Cardiac septum (tissue), 1 donor: Measurements from ENCODE around the gene DLGAP4. TPM values are rescaled to one million over a fixed set of nuclear protein-coding genes. Genes with fewer than 3 reads are reported as not detected.

Experiments
- DNase-seq: peaks from one replicate; pipeline ENCODE4 v3.0.0-alpha.2; 2020; ENCODE audit warnings: low spot score
- intact Hi-C: fragments of 100-400 bp; cut with DNase I; formaldehyde crosslinking; loops from one replicate; pipeline ENCODE4 v1.14.0; 2022
- long read RNA-seq: library from polyadenylated mRNA; unstranded; transcript quantifications from one replicate; pipeline ENCODE4 v2.0.0, GENCODE V29; 2021
- total RNA-seq: library from RNA; stranded (reverse); fragmentation: NEBNext Ultra II Directional; extraction: Animal tissue kit (Norgen Biotek cat#: 25700); gene quantifications from one replicate; pipeline ENCODE4 v1.2.1, GENCODE V29; 2021
- donor health status: DM: no; HTN: no; CAD: no.

The DLGAP4 gene, protein sequence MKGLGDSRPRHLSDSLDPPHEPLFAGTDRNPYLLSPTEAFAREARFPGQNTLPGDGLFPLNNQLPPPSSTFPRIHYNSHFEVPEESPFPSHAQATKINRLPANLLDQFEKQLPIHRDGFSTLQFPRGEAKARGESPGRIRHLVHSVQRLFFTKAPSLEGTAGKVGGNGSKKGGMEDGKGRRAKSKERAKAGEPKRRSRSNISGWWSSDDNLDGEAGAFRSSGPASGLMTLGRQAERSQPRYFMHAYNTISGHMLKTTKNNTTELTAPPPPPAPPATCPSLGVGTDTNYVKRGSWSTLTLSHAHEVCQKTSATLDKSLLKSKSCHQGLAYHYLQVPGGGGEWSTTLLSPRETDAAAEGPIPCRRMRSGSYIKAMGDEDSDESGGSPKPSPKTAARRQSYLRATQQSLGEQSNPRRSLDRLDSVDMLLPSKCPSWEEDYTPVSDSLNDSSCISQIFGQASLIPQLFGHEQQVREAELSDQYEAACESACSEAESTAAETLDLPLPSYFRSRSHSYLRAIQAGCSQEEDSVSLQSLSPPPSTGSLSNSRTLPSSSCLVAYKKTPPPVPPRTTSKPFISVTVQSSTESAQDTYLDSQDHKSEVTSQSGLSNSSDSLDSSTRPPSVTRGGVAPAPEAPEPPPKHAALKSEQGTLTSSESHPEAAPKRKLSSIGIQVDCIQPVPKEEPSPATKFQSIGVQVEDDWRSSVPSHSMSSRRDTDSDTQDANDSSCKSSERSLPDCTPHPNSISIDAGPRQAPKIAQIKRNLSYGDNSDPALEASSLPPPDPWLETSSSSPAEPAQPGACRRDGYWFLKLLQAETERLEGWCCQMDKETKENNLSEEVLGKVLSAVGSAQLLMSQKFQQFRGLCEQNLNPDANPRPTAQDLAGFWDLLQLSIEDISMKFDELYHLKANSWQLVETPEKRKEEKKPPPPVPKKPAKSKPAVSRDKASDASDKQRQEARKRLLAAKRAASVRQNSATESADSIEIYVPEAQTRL
- 95.2 TPM for total RNA-seq
- long read RNA-seq, transcript DLGAP4-206 (7 exons, 3,110 nt) = major isoform, 6 of 82 reads
- long read RNA-seq, partial matches to known transcripts = 16 of 82 reads
- long read RNA-seq, other reads (novel, unspliced or antisense) = 56 of 82 reads

DNA sequence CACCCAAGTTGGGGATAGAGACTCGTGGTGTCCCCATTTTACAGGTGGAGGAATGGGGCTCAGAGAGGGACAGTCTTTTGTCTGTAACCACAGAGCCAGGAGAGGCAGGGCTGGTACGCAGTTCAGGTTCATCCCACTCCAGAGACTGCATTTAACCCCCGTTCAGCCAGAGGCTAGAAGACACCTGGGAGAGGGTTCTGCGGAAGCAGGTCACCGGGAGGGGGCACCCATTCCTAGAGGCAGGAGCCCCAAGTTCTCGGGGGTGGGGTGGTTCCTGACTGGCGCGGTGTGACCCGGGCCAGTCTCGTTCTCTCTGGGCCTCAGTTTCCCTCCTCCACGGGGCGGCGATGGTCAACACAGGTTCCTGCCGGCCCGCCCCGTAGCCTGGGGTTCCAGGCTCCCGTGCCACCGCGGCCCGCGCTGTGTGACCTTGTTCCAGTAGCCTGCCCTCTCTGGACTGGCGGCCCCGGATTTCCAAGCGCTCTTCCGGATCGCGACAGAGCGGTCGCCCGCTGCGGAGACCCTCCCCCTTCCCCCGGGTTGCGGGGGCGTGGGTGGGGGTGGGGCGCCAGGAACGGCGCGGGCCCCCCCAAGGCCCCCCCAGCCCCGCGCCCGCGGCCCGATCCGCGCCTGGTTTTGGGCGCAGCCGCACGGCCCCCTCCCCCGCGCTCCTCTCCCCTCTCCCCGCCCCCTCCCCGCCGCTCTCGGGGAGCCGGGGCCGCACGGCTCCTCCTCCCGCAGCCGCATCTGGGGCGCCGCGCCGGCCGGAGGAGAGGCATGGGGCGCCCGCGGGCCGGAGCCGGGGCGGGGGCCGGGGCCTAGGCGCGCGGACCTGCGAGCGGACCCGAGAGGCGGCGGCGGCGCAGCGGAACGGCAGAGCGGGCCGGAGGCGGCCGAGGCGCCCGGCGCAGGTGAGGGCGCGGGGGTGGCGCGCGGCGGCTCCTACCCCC lies at the start of gene DLGAP4:
DLGAP4 (plus strand) TSS at position 738 of the 950 bp plus-strand sequence. CDS start 125,379 bp downstream, outside the sequence.
- intact Hi-C loops = no loop called here
- DNase-seq = no peak

DNA sequence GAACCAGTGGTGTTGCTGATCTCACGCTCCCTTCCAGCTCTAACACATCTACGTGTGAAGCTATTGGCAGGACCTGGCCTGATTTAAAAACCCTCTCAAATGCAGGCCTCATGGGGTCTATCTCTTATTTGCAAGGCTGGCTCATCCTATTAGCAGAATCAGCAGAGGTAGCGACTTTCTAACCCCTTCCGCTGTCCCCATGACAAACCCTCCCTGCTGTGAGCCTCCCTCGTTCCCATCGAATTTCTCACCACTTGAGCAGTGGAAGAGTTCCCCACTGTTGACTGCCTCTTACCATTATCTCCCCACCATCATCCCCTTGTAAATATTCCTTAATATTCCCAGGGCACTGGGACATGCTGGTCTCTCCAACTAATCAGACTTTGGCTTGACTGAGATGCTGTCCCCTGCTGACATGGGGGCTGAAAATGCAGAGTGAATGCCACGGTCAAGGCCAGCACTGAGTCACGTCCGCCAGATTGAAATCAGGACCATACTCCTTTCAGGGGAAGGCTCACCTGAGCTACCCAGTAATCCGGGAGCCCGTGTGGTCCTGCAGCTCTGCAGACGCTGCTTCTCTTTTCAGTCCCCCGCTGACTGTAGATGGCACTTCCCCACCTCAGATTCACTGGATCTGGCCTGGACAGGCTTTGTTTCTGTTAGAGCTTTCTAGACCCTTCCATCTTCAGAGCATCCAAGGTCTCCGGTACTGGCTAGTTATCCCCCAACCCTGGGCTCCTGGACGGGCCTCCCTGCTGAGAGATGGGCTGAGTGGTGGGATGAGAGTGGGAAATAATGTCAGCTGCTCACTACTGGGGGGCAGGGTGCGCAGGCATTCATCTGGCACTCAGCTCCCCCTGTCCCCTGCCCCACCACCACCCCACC lies 46.7 kb upstream of the DLGAP4 start:
- intact Hi-C loops = no loop called here
- DNase-seq = no peak

DNA sequence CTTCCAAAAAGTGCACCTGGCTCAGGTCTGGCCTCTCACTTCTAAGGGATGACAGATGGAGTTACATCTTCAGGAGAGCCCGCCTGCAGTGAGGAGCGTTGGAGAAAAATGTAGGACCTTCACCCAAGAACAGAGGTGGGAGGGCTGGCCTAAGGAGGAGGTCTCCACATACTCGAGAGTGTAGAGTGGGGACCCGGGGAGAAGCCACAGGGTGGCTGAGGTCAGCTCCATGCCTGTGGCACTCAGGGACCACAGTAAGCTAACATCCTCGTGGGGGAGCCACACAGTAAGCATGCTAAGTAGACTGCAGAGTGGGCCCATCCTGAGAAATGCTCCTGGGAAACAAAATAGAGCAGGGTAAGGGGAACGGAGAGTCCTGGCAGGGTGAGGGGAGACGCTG lies 45.8 kb upstream of the DLGAP4 start:
- intact Hi-C loops = no loop called here
- no peak for DNase-seq

DNA sequence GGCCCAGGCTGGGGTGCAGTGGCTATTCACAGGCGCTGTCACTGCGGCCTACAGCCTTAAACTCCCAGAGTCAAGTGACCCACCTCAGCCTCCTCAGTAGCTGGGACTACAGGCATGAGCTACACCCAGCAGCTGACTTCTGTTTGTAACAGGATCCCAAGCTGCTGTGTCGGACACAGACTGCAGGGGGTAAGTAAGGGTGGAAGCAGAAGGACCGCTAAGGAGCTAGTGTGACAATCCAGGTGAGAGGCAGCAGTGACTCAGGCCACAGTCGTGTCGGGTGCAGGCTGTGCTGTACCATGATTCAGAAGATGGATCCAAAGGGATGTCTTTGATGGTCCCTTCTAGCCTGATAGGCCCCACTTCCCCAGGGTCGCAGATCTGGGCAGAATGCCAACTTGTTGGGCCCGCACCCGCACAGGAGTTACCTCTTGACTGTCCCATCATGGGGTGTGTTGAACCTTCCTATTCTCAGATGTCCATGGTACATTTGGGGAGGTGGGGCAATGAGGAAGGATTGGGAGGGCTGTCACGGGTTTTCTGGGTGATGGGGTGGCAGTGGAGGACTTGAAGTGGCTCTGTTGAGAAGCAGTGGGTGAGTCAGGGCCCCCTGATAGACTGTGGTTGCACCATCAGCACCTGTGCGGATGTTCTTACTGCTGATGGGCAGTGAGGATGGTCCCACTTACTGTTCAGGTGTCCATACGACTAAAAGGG lies 44.6 kb upstream of the DLGAP4 start:
- intact Hi-C loops = no loop called here
- no peak for DNase-seq

DNA sequence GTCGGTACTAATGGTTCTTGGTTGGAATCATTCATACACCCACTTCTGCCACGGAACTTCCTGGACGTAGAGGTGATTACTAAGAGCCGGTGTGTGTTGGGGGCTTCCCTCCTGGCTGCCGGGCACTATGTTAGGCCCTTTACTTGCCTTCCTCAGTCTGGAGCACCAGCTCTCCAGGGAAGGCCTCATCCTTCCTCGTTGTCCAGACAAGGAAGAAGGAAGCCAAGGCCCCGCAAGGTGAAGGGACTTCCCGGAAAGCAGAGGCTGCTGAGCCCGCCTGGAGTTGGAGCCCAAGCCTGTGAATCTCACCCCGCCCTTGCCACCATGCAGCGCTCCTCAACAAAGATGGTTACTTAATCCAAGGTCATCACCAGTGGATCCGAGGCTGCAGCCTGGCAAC lies 43.7 kb upstream of the DLGAP4 start:
- no peak for DNase-seq
- intact Hi-C loops = no loop called here

DNA sequence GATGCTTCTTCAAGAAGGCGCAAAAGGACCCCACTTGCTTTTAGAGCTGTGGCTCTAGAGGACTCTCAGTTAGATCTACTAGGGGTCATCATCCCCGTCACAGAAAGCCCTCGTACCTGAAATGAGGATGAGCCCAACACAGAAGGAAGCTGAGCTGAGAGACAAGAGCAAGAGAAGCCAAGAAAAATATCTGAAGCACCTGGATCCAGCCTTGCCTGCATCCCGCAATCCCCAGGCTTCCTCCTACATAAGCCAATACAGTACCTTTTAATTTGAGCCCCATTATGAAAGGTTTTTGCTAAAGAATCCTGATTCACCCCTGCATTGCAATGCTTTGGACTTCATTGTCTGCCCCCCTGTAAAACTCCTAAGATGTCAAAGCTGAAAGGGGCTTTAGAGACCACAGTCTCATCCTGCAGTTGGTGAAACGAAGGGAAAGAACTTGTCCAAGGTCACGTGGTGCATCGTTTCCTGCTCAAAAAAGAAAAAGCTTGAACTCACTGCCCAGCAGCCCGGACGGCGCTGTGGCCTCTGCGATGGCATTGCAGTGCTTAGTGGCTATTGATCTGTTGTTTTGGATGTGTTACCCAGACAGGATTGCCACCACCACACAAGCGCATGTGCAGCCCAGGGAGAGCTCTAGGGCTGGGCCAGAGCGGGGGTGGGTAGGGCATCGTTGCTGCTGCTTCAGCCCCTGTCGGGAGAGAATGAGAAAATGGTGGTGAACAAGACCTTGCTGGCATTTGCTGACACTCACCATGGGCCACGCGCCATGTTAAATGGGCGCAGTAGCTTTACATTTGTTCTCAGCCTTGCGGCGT lies 41.5 kb upstream of the DLGAP4 start:
- DNase-seq = no peak
- intact Hi-C loops = no loop called here

DNA sequence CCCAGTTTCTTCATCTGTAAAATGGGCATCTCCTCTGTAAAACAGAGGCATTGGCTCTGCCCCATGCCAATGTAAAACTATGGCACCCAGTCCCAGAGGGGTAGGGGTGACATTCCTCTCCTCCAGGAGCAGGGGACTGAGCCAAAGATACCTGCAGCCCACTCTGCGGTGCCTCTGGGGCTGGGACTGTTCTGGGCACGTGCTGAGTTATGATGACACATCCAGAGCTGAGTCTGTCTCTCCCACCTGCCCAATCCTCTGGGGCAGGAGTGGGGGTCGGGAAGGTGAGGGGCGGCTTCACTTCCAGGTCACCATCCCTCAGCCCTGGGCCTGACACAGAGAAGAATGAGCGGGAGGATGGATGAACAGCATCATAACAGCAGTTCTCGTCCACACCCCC lies 40.0 kb upstream of the DLGAP4 start:
- DNase-seq = no peak
- intact Hi-C loops = no loop called here

DNA sequence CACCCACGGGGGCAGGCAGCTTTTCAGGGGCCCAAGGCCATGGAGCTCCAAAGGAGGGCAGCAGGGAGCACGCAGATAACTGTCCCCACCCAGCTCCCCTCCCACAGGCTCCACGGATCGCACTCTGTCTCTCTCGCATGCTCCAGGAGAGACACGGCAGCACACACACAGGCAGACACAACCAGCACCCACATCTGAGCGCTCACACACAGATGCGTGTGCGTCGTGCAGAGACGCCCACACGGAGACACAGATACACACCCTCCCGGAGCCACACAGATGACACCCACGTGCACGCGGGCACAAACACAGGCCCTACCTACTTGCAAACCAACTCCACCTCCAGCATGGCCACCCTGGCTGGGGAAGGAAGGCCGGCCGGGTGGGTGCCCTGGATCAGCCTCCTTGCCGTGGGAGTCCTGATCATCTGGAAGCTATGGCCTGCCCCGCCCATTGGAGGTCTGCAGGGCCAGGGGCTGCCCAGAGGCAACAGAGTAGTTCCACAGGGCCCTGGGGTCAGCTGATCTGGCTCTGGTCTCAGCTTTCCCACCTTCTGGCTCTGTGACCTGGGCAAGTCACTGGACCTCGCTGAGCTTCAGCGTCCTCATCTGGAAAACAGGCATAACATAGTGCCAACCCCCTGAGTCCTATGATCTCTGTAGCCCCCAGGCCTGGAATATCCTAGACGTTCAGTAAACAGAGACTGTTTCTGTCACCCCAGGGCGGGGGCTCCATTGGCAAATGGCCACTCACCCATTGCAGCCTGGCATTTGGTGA lies 38.3 kb upstream of the DLGAP4 start:
- DNase-seq = no peak

DNA sequence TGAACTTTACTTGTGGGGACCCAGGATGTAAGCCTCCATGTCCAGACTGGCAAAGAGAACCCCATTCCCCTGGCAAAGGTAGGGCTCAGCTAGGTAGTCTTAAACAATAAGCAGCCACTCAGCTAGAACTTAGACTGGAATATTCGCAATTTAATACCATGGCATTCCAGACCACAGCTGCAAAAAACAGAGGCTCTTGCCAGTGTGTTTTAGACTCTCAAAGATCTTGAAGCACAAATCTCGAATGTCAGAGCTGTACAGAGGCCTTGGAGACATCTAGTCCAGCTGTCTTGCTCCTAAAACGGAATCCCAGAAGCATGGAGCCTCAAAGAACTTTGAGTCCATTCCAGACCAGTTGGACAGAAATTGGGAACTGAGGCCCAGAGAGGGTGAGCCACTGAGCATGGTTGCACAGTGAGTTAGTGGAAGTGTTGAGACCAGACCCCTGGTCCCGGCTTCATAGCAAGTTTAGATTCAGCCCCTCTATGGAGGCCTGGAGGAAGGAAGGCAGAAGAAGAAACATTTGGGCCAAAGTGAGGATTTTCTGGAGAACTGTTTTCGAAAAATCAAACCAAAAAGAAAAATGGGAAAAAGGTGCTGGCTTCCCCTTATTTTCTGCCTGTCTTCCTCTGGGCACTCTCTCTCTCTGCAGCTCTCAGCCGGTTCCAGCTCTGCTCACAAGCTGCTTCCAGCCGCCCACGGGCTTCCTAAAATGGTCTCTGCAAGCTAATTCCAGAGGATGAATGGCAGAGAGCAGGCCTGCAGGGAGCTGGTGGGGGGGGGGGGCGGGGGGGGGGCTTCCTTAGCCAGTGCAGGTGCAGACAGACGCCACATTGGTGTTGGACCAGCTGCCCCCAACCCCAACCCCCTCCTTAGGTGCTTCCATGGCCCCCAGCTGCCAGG lies 37.4 kb upstream of the DLGAP4 start:
- peak; percentile 71 for DNase-seq
- intact Hi-C loops = no loop called here

More for the DNA sequence above, 38.3 kb upstream of the DLGAP4 start:
- intact Hi-C loops = no loop called here

DNA sequence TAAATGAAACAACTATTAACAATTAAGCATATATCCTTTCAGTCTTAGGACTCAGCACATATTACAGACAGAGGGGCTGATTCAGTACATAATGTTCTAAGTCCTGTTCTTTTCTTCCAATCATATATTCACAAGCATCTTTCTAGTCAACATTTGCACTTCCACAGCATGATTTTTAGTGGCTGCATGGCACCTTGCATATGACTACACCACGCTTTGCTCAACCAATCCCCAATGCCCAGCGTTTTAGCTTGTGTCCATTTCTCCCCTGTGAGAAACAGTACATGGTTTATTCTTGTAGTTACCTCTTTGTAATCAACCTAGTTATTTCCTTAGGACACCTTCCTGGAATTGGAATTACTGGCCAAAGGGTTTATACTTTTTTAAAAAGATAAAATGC lies 36.6 kb upstream of the DLGAP4 start:
- DNase-seq = no peak
- intact Hi-C loops = no loop called here

DNA sequence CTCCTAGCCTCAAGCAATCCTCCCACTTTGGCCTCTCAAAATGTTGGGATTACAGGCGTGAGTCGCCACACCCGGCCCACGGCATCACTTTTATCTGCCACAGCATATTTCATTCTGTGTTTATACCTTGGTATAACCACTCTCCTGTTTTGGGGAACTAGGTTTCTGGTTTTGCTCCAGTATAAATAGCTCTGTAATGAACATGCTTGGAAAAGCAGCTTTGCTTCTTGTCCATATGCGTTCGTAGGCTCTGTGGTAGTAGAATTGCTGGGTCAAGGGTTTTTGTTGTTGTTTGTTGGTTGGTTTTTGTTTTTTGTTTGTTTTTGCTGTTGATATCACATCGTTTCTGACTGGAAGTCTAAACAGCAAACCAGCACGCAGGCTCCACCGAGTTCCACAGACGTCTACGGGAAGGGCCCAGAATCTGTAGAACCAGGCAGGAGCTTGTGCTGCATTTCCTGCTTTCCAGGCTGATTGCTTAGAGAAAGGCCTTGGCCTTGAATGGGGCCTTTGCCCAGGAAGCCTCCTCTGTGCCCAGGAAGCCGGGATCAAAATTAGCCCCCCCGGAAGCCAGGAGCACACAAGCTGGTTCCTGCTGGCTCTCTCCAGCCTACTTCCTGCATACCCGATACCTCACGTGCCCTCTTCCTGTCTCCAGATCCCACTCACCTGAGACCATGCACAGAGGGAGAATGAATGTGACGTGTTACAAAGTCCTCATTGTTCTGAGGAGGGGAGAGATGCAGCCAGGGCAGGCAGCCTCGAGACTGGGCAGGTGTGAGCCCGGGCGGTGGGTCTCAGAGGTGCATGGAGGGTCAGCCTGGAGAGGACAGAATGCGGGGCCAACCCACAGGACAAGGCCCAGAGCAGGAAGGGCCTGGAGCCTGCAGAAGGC lies 35.1 kb upstream of the DLGAP4 start:
- intact Hi-C loops = no loop called here
- peak; percentile 51 for DNase-seq

DNA sequence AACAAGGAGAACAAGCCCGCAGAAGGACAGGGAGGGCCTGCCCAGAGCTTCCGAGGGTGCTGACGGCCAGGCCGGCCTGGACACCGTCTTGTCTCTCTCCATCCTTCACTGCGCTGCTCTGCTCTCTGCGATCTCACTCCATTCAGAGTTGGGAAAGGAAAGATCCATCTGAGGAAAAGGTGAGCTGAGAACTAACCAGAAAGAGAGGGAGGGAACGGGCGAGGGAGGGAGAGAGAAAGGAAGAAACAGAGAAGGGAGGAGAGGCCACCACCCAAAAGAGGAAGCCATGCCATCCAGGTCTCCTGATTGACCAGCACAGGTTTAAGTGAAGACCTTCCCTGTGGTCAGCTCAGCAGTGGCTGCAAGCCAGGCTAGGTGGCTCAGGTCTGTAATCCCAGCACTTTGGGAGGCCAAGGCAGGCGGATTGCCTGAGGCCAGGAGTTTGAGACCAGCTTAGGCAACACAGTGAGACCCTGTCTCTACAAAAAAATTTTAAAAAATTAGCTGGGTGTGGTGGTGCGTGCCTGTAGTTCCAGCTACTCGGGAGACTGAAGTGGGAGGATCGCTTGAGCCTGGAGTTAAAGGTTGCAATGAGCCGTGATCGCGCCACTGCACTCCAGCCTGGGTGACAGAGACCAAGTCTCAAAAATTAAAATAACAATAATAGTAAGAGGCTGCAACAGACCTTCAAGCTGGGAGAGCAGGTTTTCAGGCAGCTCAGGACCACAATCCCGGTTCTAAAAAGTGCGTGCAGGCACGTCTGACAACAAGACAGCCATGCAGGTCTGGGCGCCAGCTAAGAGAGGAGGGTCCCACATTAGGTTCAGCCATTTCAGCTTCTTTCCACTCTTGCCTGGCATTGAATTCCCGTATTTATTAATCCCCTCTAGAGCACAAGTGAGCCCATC lies 34.2 kb upstream of the DLGAP4 start:
- peak; percentile 38 for DNase-seq
- intact Hi-C loops = no loop called here
